ENCODE results near the gene RNF141. TPM values are rescaled to one million over a fixed set of nuclear protein-coding genes. Genes with fewer than 3 reads are reported as not detected.

The RNF141 gene
- total RNA-seq: 76.6 TPM

- FAIRE-seq (no peak), DNase-seq (ENCODE audit: low spot score in 2 of 2) (peak; percentile 93)
Observed at GRCh38 chr11:10540915-10541560, at the start of gene RNF141. Gene RNF141 (minus strand): TSS chr11:10541187. CDS start chr11:10534158, 7,029 bp downstream.

- DNase-seq (ENCODE audit: low spot score in 2 of 2) (no peak), FAIRE-seq (no peak)
Observed at GRCh38 chr11:10590218-10590915, 49.4 kb upstream of the RNF141 start.

- no peak for FAIRE-seq
- DNase-seq (ENCODE audit: low spot score in 2 of 2): no peak
Observed at GRCh38 chr11:10588904-10589303, 47.9 kb upstream of the RNF141 start.

GRCh38 chr11:10587995-10588394 lies 47.0 kb upstream of the RNF141 start:
- DNase-seq (ENCODE audit: low spot score in 2 of 2) (no peak), FAIRE-seq (no peak)

- no peak for DNase-seq (ENCODE audit: low spot score in 2 of 2)
- no peak for FAIRE-seq
Observed at GRCh38 chr11:10587388-10587787, 46.4 kb upstream of the RNF141 start.

GRCh38 chr11:10584071-10584501 lies 43.1 kb upstream of the RNF141 start:
- DNase-seq (ENCODE audit: low spot score in 2 of 2) (no peak), FAIRE-seq (no peak)

GRCh38 chr11:10581481-10582019 lies 40.6 kb upstream of the RNF141 start:
- no peak for DNase-seq (ENCODE audit: low spot score in 2 of 2)
- FAIRE-seq: no peak

GRCh38 chr11:10580623-10581022 lies 39.6 kb upstream of the RNF141 start:
- FAIRE-seq (no peak), DNase-seq (ENCODE audit: low spot score in 2 of 2) (no peak)

- FAIRE-seq: no peak
- DNase-seq (ENCODE audit: low spot score in 2 of 2): no peak
Observed at GRCh38 chr11:10579700-10580099, 38.7 kb upstream of the RNF141 start.

- no peak for FAIRE-seq
- DNase-seq (ENCODE audit: low spot score in 2 of 2): no peak
Observed at GRCh38 chr11:10576035-10576398, 35.0 kb upstream of the RNF141 start.

GRCh38 chr11:10575346-10576034 lies 34.5 kb upstream of the RNF141 start:
- no peak for DNase-seq (ENCODE audit: low spot score in 2 of 2)
- no peak for FAIRE-seq

GRCh38 chr11:10573556-10573955 lies 32.6 kb upstream of the RNF141 start:
- DNase-seq (ENCODE audit: low spot score in 2 of 2): no peak
- no peak for FAIRE-seq

- DNase-seq (ENCODE audit: low spot score in 2 of 2) (no peak), FAIRE-seq (no peak)
Observed at GRCh38 chr11:10573028-10573427, 32.0 kb upstream of the RNF141 start.

GRCh38 chr11:10572533-10572932 lies 31.5 kb upstream of the RNF141 start:
- no peak for FAIRE-seq
- DNase-seq (ENCODE audit: low spot score in 2 of 2): no peak

GRCh38 chr11:10568486-10568941 lies 27.5 kb upstream of the RNF141 start, which contains the start of gene LYVE1:
Gene LYVE1 (minus strand): TSS chr11:10568665. CDS start chr11:10568532, 133 bp downstream.
- no peak for DNase-seq (ENCODE audit: low spot score in 2 of 2)
- no peak for FAIRE-seq

- no peak for FAIRE-seq
- DNase-seq (ENCODE audit: low spot score in 2 of 2): no peak
Observed at GRCh38 chr11:10567446-10567845, 26.5 kb upstream of the RNF141 start.

- FAIRE-seq: no peak
- no peak for DNase-seq (ENCODE audit: low spot score in 2 of 2)
Observed at GRCh38 chr11:10566257-10566957, 25.4 kb upstream of the RNF141 start.

GRCh38 chr11:10565493-10565892 lies 24.5 kb upstream of the RNF141 start:
- DNase-seq (ENCODE audit: low spot score in 2 of 2) (no peak), FAIRE-seq (no peak)

- FAIRE-seq (no peak), DNase-seq (ENCODE audit: low spot score in 2 of 2) (no peak)
Observed at GRCh38 chr11:10564696-10565318, 23.8 kb upstream of the RNF141 start.

- FAIRE-seq (no peak), DNase-seq (ENCODE audit: low spot score in 2 of 2) (no peak)
Observed at GRCh38 chr11:10564030-10564429, 23.0 kb upstream of the RNF141 start.

Measured in frontal cortex (tissue), 4 donors.